GM21737 (cell line): ENCODE results near the gene KLHL17.

Experiments
- ATAC-seq: cut with Tn5 transposase; IDR thresholded peaks from one replicate; pipeline ENCODE4 v1.9.1; 2021; ENCODE audit warnings: mild to moderate bottlenecking, moderate library complexity; ENCODE audit not compliant: unreplicated experiment

The KLHL17 gene

DNA sequence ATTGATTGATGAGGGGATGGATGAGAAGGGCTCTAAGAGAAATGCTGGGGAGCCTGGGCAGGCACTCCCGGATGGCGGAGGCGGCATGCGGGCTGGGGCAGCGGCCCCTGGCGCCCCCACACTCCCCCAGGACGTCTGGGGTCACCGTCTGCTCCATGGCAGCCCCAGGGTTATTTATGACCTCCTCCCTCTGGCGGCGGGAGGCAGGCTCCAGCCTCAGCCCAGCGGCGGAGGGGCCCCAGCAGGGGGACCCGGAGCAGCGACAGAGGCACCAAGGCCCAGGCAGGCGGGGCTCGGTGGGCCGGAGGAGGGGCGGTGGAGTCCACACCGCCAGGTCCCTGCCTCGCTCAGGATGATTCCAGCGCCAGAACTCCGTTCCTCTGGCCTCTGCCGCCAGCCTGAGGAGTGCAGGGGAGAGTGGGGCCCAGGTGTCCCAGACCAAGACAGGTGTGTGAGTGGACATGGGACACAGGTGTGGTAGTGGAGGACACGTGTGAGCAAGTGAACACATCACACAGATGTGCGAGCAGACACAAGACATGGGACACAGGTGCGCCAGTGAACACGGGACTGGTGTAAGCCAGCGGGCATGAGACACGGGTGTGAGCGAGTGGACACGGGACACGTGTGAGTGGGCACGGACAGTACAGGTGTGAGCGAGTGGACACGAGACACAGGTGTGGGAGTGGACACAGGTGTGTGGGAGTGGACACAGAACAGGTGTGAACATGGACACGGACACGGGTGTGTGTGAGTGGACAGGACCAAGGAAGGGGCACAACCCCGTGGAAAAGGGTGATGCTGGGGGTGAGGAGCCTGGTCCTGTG lies 39.2 kb upstream of the KLHL17 start:
- ATAC-seq = no peak

DNA sequence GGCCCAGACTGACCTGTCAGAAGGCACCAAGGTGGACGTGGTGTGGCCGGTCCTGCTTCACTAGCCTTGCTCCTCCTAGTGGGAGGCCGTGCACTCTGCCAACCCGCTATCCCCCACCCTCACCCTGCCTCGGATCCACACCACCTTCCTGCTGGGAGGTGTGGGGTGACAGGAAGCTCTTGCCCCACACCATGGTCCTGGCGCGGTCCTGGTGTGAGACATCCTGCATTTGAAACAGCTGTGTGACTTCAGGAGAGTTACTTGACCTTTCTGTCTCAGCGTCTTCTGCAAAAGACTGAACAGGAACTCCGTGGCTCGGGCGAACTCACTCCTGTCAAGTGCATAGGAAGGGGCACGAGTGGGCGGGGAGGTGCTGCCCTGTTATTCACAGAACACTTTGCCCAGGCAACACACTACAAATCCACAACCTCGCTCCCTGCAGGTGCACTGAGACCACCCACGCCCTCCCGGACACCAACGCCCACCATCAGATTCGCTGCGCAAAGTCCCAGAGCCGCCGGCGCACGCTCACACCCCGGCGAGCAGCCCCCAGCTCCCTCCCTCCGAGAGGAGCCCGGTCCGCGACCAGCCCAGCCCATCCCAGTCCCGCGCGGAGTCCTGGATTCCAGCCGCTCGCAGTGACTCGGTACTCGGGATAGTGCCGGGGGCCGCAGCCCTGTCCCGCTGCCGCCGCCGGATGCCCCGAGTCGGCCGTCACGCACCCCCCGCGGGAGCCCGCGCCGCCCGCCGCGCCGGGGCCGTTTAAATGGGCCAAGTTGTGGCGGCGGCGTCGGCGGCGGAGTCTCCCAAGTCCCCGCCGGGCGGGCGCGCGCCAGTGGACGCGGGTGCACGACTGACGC lies 37.0 kb upstream of the KLHL17 start, which contains the start of gene SAMD11:
SAMD11 (plus strand) TSS at position 793 of the 860 bp plus-strand sequence. CDS start 509 bp downstream, outside the sequence.
- no peak for ATAC-seq

DNA sequence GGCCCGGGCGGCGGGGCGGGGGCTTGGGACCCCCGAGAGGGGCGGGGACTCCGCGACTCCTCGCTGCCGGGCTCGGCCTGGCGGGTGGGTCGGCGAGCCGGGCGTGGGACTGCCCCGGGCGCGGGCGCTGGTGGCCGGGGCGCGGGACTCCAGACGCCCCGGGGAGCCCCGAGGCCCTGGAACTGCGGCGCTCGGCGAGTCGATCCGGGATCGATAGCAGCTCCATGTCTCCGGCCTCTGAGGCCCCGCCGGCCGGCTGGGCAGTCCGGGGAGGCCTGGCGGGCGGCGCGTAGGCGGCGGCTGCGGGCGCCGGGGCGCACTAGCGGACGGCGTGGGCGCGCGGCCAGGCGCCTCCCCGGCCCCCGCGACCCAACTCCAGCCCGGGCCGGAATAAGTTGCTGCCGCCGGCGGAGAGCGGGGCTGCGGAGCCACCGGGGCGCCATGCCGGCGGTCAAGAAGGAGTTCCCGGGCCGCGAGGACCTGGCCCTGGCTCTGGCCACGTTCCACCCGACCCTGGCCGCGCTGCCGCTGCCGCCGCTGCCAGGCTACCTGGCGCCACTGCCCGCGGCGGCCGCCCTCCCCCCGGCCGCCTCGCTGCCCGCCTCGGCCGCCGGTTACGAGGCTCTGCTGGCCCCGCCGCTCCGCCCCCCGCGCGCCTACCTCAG lies 36.3 kb upstream of the KLHL17 start:
- ATAC-seq = no peak

DNA sequence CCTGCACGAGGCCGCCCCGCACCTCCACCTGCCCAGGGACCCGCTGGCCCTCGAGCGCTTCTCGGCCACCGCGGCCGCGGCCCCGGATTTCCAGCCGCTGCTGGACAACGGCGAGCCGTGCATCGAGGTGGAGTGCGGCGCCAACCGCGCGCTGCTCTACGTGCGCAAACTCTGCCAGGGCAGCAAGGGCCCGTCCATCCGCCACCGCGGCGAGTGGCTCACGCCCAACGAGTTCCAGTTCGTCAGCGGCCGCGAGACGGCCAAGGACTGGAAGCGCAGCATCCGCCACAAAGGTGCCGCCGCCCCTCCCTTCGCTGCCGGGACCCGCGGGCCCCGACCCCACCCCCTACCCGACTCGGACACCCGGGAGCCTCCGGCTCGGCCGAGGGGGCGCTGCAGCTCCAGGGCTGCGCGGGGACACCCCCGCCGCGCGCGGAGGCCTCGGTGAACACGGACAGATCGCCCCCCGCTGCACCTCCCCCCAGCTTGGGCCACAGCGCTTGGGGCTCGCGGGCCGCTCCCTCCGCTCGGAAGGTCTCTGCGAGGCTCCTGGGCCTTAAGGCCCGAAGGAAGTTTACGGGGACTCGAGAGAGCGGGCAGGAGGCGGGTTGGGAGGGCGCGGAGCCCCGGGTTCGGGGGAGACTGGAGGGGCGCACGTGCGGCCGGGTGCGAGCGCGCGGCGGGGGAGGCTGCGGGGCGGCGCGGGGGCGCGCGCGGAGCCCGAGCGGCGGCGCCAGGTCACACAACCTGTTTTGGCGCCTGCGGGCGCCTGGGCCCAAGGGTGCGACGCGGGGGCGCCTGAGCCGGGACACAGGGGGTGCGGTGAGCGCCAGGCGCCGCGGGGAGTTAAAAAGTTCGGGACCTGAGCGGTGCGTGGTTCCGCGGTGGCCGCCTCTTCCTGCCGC lies 35.5 kb upstream of the KLHL17 start:
- no peak for ATAC-seq

DNA sequence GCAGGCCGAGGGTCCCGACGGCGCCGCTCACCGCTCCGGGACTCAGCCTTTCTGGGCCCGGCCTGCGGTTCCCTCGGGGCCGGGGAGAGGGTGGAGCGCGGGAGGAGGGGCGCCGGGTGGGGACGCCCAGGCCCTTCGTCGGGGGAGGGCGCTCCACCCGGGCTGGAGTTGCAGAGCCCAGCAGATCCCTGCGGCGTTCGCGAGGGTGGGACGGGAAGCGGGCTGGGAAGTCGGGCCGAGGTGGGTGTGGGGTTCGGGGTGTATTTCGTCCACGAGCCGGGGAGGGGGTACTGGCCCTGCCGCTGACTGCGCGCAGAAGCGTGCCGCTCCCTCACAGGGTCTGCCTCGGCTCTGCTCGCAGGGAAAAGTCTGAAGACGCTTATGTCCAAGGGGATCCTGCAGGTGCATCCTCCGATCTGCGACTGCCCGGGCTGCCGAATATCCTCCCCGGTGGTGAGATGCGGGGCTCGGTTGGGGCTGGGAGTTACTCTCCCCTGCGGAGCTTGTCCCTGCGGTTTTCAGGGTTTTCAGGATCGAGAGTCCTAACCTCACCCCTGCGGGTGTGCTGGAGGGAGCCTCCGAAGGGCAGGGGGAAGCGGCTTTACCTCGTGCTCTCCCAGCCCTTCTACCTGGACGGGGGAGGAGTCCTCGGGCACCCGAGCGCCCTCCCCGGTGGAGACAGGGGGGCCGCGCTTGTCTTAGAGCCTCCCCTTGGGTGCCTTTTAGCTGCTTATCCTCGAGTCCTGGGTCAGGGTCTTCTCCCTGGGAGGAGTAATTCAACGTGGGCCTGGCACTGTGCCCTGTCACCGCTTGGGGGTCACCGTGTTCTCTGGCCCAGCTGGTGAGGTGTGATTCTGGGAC lies 34.6 kb upstream of the KLHL17 start:
- no peak for ATAC-seq

DNA sequence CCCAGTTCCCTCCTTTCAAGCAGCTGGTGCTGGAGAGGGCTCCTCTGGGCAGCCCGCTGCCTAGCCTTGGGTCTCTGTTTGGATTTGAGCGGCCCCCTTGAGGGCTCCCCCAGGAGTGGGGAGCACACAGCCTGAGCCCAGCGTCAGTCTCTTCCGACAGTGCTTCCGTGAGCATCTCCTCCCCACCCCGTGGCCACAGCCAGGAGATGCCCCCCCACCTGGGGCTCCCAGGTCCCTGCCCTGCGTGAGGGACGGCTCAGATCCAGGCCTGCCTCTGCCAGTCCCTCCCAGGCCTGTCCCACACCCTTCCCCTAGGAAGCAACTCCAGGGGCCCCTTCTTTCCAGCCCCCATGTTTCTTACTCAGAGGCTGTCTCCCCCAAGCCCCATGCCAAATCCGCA lies 33.1 kb upstream of the KLHL17 start:
- ATAC-seq = no peak

DNA sequence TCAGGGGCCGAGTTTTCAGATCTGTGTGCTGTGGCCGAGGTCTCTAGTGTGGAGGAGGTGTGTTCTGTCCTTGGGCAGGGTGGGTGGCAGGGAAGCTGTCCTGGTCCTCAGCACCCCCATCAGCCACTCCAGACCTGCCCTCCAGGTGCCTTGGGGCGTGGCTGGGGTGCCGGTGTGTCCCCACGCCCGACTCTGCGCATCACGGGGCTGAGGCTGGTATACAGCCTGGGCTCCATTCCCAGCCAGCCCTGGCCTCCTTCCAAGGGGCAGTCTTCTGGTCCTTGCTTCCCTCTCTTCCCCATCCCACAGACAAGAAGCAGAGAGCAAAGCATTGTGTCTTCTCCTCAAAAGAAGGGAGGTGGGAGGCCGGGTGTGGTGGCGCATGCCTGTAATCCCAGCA lies 32.6 kb upstream of the KLHL17 start:
- no peak for ATAC-seq

DNA sequence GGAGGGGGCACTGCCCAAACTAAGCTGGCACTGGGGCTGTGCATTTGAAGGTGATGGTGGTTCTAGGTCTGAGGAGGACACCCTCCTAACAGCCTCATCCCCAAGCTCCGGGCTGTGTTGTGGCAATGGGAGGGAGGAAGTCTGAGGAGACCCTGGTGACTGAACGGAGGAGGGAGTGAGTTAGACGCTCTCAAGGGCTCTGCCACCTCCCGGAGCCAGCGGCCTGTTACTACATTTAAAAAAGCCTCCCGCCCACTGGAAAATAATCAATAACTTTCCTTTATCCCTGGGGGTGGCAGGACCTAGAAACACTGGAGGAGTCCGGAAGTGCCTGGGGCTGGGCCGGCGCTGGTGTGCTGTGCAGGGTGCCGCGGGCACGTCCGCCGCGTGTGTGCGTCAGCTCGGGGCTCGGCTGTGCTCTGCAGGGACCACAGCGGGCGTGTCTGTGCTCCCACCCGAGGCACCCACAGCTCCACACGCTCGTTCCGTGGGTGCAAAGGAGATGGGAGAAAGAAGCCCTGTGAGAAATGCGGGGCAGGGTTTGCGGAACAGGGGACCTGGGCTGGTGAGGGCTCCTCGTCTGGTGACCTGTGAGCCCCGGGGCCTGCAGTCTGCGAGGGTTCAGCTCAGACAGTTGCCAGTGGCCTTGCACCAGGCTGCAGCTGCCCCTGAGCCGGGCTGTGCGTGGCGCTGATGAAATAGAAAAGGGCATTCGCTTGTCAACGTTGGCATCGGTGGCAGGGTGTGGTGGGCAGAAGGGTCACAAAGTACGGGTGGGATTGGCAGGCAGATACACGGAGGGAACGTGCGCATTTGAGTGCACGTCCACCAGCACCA lies 31.3 kb upstream of the KLHL17 start:
- no peak for ATAC-seq

DNA sequence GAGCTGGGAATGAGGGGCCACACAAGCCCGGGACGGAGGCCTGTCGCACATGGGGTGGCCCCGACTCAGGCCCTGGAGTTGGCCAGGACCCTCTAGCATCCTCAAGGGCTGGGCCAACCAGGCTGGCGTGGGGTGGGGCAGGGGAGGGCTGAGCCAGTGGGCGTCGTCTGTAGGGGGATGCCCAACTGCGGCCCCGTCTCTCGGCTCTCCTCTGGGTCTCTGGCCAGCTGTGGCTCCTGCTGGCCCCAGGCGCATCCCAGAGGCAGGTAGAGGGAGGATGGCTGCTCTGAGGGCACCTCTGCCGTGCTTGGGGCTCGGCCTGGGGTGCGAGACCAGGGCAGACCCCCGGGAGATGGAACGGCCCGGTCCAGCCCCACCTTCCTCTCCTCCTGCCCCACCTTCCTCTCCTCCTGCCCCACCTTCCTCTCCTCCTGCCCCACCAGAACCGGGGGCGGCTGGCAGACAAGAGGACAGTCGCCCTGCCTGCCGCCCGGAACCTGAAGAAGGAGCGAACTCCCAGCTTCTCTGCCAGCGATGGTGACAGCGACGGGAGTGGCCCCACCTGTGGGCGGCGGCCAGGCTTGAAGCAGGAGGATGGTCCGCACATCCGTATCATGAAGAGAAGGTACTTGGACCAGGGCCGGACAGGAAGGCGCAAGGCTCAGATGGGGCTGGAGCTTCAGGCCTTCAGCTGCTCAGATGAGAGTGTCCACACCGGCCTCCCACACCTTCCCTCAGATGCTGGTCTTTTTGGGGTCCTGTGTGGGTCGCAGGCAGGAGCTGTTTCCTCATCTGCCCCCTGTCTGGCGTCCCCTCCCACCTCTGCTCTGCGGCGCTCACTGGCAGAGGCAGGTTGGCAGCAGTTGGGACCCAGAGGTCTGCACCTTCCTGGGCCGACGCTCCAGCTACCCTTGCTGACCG lies 30.4 kb upstream of the KLHL17 start:
- no peak for ATAC-seq

DNA sequence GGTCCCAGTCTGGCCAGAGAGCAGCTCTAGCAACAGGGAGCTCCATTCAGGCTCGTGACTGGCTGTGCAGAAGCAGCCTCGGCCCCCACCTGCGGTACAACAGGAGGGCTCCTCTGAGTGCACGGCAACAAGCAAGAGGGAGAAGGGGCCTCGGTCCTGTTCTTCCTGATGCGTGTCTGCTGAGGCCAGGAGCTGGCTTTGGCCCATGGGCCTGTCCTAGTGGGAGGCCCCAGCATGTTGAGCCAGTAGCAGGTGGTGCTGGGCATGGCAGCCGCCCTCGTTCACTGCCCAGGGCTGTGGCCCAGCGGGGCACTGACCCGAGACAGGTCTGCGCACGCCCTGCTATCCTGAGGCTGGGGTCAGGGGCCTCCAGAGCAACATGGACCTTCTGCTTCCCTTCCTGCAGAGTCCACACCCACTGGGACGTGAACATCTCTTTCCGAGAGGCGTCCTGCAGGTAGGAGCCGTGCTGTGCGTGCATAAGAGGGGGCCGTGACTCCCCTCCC lies 29.7 kb upstream of the KLHL17 start:
- no peak for ATAC-seq

DNA sequence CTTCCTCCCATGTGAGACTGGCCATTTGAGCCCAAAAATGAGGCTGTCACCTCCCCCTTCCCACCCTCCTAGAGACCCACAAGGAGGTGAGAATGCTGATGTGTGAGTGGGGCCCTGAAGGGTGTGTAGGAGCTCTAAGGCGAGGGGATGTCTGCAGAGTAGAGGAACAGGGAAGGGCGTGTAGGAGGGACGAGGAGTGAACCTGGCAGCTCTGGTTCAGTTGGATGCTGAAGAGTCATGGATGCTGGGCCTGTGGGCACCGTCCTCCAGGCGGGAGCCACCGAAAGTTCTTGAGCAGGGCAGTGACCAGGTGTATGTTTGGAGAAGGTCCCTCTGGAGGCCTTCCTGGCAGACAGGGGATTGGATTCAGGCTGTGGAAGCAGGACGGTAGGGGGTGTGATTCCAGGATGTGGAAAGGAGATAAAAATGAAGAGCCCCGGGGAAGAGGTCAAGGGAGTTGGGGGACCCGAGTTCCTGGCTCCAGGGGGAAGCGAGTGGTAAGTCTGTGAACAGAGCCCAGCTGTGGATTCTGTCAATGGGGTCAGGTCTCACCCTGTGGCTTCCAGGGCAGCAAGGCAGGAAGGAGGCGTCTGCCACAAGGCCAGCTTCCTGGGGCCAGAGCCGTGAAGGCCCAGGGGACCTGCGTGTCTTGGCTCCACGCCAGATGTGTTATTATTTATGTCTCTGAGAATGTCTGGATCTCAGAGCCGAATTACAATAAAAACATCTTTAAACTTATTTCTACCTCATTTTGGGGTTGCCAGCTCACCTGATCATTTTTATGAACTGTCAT lies 28.8 kb upstream of the KLHL17 start:
- no peak for ATAC-seq

DNA sequence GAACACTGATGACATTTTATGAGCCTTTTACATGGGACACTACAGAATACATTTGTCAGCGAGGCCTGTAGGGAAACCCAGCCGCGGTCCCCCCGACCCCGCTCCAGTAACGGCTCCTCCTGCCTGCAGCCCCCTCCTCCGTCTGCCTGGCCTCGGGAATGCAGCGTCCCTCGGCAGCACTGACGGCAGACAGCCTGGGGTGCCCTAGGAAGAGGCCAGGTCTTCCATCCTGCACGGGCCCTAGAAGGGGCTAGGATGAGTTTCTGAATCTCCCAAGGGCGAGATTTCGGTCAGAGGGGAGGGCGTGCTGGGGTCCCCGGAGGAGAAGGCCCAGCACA lies 28.2 kb upstream of the KLHL17 start:
- no peak for ATAC-seq

DNA sequence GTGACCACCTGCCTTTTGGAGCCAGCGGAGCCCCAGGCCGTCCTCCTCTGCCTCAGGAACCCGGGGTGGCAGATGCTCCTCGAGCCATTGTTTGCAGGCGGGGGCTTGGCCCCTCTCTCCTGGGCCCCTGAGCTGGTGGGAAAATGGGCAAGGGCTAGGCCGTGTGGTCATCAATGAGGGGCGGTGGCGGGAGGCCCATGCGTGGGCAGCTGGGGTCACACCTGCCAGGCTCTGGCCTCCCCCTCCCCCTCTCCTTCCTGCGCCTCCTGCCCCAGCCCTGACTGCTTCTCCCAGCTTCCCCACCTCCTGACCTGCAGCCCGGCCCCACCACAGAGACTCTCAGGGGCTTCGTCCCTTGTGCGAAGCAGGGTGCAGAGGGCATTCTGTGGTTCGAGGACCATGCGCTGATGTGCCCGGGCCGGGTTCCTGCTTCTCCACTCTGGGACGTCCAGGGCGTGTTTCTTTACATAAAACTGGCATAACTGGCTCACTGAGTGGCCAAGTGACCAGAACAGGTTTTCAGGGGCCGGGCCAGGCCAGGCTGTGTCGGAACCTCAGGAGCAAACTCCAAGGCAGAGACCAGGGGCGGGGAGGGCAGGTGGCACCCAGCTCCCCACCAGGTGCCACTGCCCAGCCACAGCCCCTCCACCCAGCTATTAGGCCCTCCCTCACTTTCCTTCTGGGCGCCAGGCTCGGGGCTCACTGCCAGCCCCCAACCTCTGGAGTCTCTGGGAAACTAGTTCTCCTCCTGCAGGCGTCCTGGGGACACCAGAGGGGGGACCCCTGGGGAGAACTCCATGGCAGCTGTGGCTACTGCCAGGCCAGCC lies 27.4 kb upstream of the KLHL17 start:
- ATAC-seq = no peak

DNA sequence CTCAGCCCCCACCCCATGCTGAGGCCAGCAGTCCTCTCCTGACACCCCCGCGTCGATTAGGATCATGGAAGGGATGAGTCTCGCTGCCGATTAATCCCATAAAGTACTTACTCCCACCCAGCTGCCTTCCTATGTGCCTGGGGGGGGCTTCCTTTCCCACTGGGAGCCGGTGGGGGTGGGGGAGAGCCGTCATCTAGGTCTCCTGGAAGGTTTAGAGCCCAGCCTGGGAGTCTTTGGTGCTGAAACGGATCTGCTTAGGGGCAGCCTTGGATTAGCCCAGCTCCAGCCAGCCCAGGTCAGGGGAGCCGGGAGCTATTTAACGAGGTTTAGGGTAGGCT lies 26.8 kb upstream of the KLHL17 start:
- no peak for ATAC-seq

DNA sequence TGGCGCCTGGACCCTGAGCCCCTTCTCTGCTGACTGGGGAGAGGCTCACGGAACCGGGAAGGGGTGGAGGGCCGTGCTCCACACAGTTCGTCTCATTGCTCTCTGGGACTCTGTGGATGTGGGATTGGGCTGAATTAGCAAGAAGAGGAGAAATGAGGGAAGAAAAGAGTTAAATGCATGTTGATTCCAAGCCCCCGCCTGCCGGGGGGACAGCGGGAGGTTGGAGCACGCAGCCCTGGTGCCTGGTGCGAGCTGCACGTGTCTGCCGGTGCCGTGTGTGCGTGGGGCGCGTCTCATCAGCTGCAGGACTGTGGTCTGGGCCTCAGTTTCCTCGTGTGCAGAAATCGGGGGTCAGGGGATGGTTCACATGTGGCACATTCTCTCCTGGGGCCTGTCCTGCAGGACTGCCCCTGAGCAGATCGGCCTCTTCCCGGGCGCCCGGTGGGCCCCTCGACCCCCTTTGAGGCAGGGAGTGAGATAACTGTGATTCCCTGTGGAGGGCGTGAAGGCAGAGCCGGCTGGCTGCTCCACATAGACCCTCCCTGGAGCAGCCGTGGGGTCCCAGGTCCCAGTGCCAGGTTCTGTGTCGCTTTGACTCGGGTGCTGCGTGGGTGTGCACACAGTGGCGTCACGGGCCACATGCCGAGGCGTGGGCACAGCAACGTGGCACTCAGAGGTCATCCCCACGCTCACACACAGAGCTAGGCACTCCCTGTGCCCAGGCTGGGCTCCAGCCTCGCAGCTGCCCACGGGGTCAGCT lies 25.2 kb upstream of the KLHL17 start:
- no peak for ATAC-seq
